CD1c-positive myeloid dendritic cell (primary cell): ENCODE results near the gene KIF4A.
A peak's percentile ranks its signal among the peaks of the same experiment; 100 is the strongest.

Experiments
- DNase-seq: peaks from one replicate; pipeline ENCODE4 v3.0.0-alpha.2; 2016; ENCODE audit errors: extremely low spot score

The KIF4A gene

GRCh38 chrX:70444326-70444945 lies 154.5 kb downstream of the KIF4A start, which contains the start of gene DLG3:
DLG3 (plus strand) TSS chrX:70444835; CDS start chrX:70445202, 367 bp downstream.
- no peak for DNase-seq

- DNase-seq, result no peak
Measured at GRCh38 chrX:70444946-70445656, 155.2 kb downstream of the KIF4A start.

- no peak for DNase-seq
Measured at GRCh38 chrX:70445951-70446350, 156.0 kb downstream of the KIF4A start.

GRCh38 chrX:70446380-70447350 lies 156.8 kb downstream of the KIF4A start:
- no peak for DNase-seq

GRCh38 chrX:70449457-70449966 lies 159.6 kb downstream of the KIF4A start:
- no peak for DNase-seq

- peak; percentile 36 for DNase-seq
Measured at GRCh38 chrX:70452143-70452733, 162.3 kb downstream of the KIF4A start.

GRCh38 chrX:70453024-70453618 lies 163.2 kb downstream of the KIF4A start:
- peak; percentile 3 for DNase-seq

- peak; percentile 38 for DNase-seq
Measured at GRCh38 chrX:70454441-70455365, 164.8 kb downstream of the KIF4A start.

GRCh38 chrX:70455366-70456202 lies 165.7 kb downstream of the KIF4A start:
- no peak for DNase-seq

- DNase-seq, result no peak
Measured at GRCh38 chrX:70456256-70456655, 166.4 kb downstream of the KIF4A start.

- DNase-seq, result no peak
Measured at GRCh38 chrX:70461026-70461425, 171.1 kb downstream of the KIF4A start.

GRCh38 chrX:70464051-70464450 lies 174.1 kb downstream of the KIF4A start:
- DNase-seq, result no peak

GRCh38 chrX:70466968-70467367 lies 177.1 kb downstream of the KIF4A start:
- DNase-seq, result no peak

GRCh38 chrX:70468709-70469108 lies 178.8 kb downstream of the KIF4A start:
- no peak for DNase-seq
